HepG2 (cell line): ENCODE data around the gene ZNF302. TPM values are rescaled to one million over a fixed set of nuclear protein-coding genes. Genes with fewer than 3 reads are reported as not detected.

Source experiments
- ATAC-seq: fragments of 200-7000 bp; cut with Tn5 transposase; 3 replicates; pipeline ENCODE4 v1.9.1; 2020; ENCODE audit warnings: mild to moderate bottlenecking, moderate library complexity
- BruUV-seq: library from RNA; stranded (reverse); fragments of 400-500 nt; replicated peaks from 2 replicates; lab custom pipeline; 2021; lab: Mats Ljungman, UMichigan
- CTCF ChIA-PET: fragments of 300-600 bp; formaldehyde crosslinking; extraction: SDS; loops from one replicate; lab custom pipeline; 2021; ENCODE audit warnings: low total read pairs, inconsistent platforms, low intra/inter-chr PET ratio; lab: Yijun Ruan, JAX
- POLR2A ChIA-PET: fragments of 350-600 bp; sonication (Branson Sonifier 250); formaldehyde crosslinking; loops from one replicate; lab custom pipeline; 2020; ENCODE audit warnings: antibody characterized with exemption, inconsistent platforms; lab: Yijun Ruan, JAX
- DNase-seq: peaks from one replicate; pipeline ENCODE4 v3.0.0-alpha.2; 2015; ENCODE audit warnings: low spot score
- FAIRE-seq: peaks from 3 replicates; lab custom pipeline; 2011; peaks lifted over from hg19 to GRCh38; lab: Jason Lieb, UNC
- H2AFZ ChIP-seq: one replicate; pipeline ENCODE4 v1.6.1; 2011; ENCODE audit warnings: low read length, inconsistent platforms
- H3K27ac ChIP-seq: fragments of 300-600 bp; 3 replicates; pipeline ENCODE4 v1.8.0; 2011; ENCODE audit warnings: mixed run types, mild to moderate bottlenecking, mixed read lengths, low read length, inconsistent platforms; ENCODE audit not compliant: insufficient read depth; ENCODE audit errors: extremely low read length
- H3K27me3 ChIP-seq, 2 experiments: fragments of 200-600 bp in 1 of 2; 2 replicates in 1 of 2; 3 replicates in 1 of 2; pipeline versions ENCODE4 v1.6.0 to v1.8.0; 2011; ENCODE audit warnings: low read length in 2 of 2, mild to moderate bottlenecking in 2 of 2, moderate library complexity in 2 of 2, inconsistent platforms in 1 of 2; ENCODE audit not compliant: insufficient read depth in 2 of 2, control insufficient read depth in 1 of 2
- H3K36me3 ChIP-seq, 2 experiments: fragments of 200-600 bp in 1 of 2; replicated peaks in 1 of 2; 2 replicates in 1 of 2; 3 replicates in 1 of 2; pipeline versions ENCODE4 v1.5.1 to v1.8.0; 2011; ENCODE audit warnings: low read length in 2 of 2, inconsistent platforms in 1 of 2; ENCODE audit not compliant: insufficient read depth in 2 of 2, control insufficient read depth in 1 of 2
- H3K4me1 ChIP-seq: 2 replicates; pipeline ENCODE4 v1.5.1; 2012; ENCODE audit warnings: low read length, inconsistent platforms; ENCODE audit not compliant: insufficient read depth
- H3K4me2 ChIP-seq: 2 replicates; pipeline ENCODE4 v1.6.0; 2011; ENCODE audit warnings: low read depth, low read length, inconsistent platforms
- H3K4me3 ChIP-seq, 3 experiments: fragments of 200-600 bp in 1 of 3; sonication (generic), shearing (Covaris generic) in 1 of 3; replicated peaks in 1 of 3; 2 replicates each; pipeline ENCODE4 v1.5.1; 2011 to 2016; ENCODE audit warnings: low read length in 3 of 3, inconsistent platforms in 2 of 3, low read depth in 2 of 3, mild to moderate bottlenecking in 2 of 3, control low read depth in 1 of 3, mixed read lengths in 1 of 3; ENCODE audit not compliant: insufficient read depth in 1 of 3
- H3K79me2 ChIP-seq: one replicate; pipeline ENCODE4 v1.6.1; 2011; ENCODE audit warnings: low read length, inconsistent platforms; ENCODE audit not compliant: insufficient read depth
- H3K9ac ChIP-seq: 2 replicates; pipeline ENCODE4 v1.6.0; 2011; ENCODE audit warnings: mild to moderate bottlenecking, low read depth, low read length, inconsistent platforms; ENCODE audit not compliant: insufficient read depth
- H3K9me3 ChIP-seq: 2 replicates; pipeline ENCODE4 v1.5.1; 2012; ENCODE audit warnings: mild to moderate bottlenecking, low read length
- H4K20me1 ChIP-seq: 2 replicates; pipeline ENCODE4 v1.6.0; 2011; ENCODE audit warnings: inconsistent platforms, mild to moderate bottlenecking, low read length, moderate library complexity; ENCODE audit not compliant: insufficient read depth
- AKAP8 ChIP-seq: sonication (generic); formaldehyde crosslinking; IDR thresholded peaks from 2 replicates; pipeline ENCODE4 v1.5.1; 2020; ENCODE audit warnings: mild to moderate bottlenecking, missing genetic modification reagents
- IRF1 ChIP-seq: sonication (generic); formaldehyde crosslinking; IDR thresholded peaks from 2 replicates; pipeline ENCODE4 v1.4.0; 2020; ENCODE audit warnings: low read depth, mild to moderate bottlenecking, missing genetic modification reagents
- TMF1 ChIP-seq: sonication (generic); formaldehyde crosslinking; IDR thresholded peaks from 2 replicates; pipeline ENCODE4 v1.8.1; 2022; ENCODE audit warnings: low read depth, missing genetic modification reagents
- ZNF280B ChIP-seq: sonication (generic); formaldehyde crosslinking; IDR thresholded peaks from 2 replicates; pipeline ENCODE4 v1.5.0; 2020; ENCODE audit warnings: missing genetic modification reagents, mild to moderate bottlenecking, borderline replicate concordance
- ZNF350 ChIP-seq: sonication (generic); formaldehyde crosslinking; IDR thresholded peaks from 2 replicates; pipeline ENCODE4 v1.4.0; 2020; ENCODE audit warnings: mild to moderate bottlenecking, low read depth, missing genetic modification reagents, borderline replicate concordance
- WGBS: methylation state at CpG from one replicate; pipeline ENCODE4 v1.1.6; 2017; ENCODE audit warnings: low lambda C conversion rate; 5-methylcytosine and 5-hydroxymethylcytosine counted together
- in situ Hi-C: cut with HindIII; loops from 2 replicates; pipeline ENCODE4 v1.10.0; 2017; ENCODE audit warnings: low pct_unique_long_range_greater_than_20kb; ENCODE audit not compliant: extremely low pct_ligation_motif_present
- intact Hi-C: fragments of 100-400 bp; cut with micrococcal nuclease; formaldehyde crosslinking; loops from one replicate; pipeline ENCODE4 v1.10.0; 2022; ENCODE audit not compliant: unreplicated experiment
- polyA plus RNA-seq, 8 experiments: library from polyadenylated mRNA; depleted of rRNA in 3 of 8; stranded (reverse) in 7 of 8; unstranded in 1 of 8; fragments of >200 nt; fragmentation: Illumina TruSeq in 4 of 8; extraction: Trizol in 4 of 8; gene quantifications; 2 replicates each; pipeline versions ENCODE4 v1.2.1 to v1.2.3, GENCODE V29; 2011 to 2016; ENCODE audit warnings: low read depth in 4 of 8, missing spikeins in 1 of 8, mixed read lengths in 1 of 8; ENCODE audit not compliant: insufficient read depth in 1 of 8
- total RNA-seq, 5 experiments: library from RNA; depleted of rRNA; stranded (reverse); fragments of >200 nt; fragmentation: Illumina TruSeq; extraction: Trizol; gene quantifications; 2 replicates each; pipeline ENCODE4 v1.2.3, GENCODE V29; 2016; ENCODE audit warnings: low read depth in 1 of 5

The ZNF302 gene
- total and polyA plus RNA-seq, 2 of the 13 experiments (the other 11 are each of a cell fraction or from before 2014, with no cell fraction given), result not detected

GRCh38 chr19:34731964-34732363 lies 54.5 kb downstream of the ZNF302 start:
- H3K27me3 ChIP-seq, result no peaks in the 10 kb centered on the region; a peak in 1 of 5 replicates
- WGBS, result 84% methylated on average over 6 of the region's 7 CpGs
- no TSS peak for BruUV-seq
- peak overlapping the region in 1 of 3 experiments; percentile 79; a peak in 1 of 6 replicates for H3K4me3 ChIP-seq
- peak overlapping the region; percentile 94; the same call in 1 of the 2 replicates for H3K4me2 ChIP-seq
- no peak overlapping the region for H3K9ac ChIP-seq
- peaks cover 34% of the 10 kb centered on the region for H3K4me1 ChIP-seq
- H4K20me1 ChIP-seq, result no peaks in the 10 kb centered on the region
- no peak overlapping the region for H3K27ac ChIP-seq
- DNase-seq (no peak), ATAC-seq (no peak)
- peaks cover 7% of the 10 kb centered on the region for H3K79me2 ChIP-seq
- in situ Hi-C loops, result no loop called here
- no peak overlapping the region for H2AFZ ChIP-seq
- CTCF ChIA-PET, result no interaction called here
- TF ChIP-seq ZNF280B (CRISPR knock-in tag) (0 out of 2 replicates have a peak, but pooled peaks have one; percentile 1), TMF1 (CRISPR knock-in tag) (no peak), AKAP8 (CRISPR knock-in tag) (0 out of 2 replicates have a peak, but pooled peaks have one; percentile 20), ZNF350 (CRISPR knock-in tag) (0 out of 2 replicates have a peak, but pooled peaks have one; percentile 22), IRF1 (CRISPR knock-in tag) (no peak)
- TF ChIP-seq, all 625 proteins: peak for 3
- intact Hi-C loops, result no loop called here
- Histone ChIP-seq H3K36me3 (peaks cover 0 to 2% of the 10 kb centered on the region in 2 experiments; a peak in 1 of 5 replicates), H3K9me3 (no peaks in the 10 kb centered on the region)
- POLR2A ChIA-PET, result no interaction called here
- no peak for FAIRE-seq
